ENCODE measurements around the gene CRYGS. TPM values are rescaled to one million over a fixed set of nuclear protein-coding genes. Genes with fewer than 3 reads are reported as not detected.
"Not testable (repeated sequence)": the region's sequence is repeated elsewhere in the genome, so short reads cannot be mapped to it uniquely, and the experiment has no call there.

The CRYGS gene
- total and polyA plus RNA-seq, 2 donors (not counting 1 experiment from before 2014, with no cell fraction given), result 3.6 to 10.9 TPM

DNA sequence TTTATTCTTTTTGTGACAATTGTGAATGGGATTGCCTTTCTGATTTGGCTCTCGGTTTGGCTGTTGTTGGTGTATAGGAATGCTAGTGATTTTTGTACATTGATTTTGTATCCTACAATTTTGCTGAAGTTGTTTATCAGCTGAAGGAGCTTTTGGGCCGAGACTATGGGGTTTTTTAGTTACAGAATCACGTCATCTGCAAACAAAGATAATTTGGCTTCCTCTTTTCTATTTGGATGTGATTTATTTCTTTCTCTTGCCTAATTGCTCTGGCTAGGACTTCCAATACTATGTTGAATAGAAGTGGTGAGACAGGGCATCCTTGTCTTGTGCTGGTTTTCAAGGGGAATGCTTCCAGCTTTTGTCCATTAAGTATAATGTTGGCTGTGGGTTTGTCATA, 44.2 kb downstream of the CRYGS start:
- H3K4me1 Mint-ChIP-seq; ATAC-seq (ENCODE audit: low read depth); POLR2A ChIA-PET; H3K9me3 Mint-ChIP-seq (ENCODE audit: insufficient read depth); H3K9me3 ChIP-seq (ENCODE audit: control extremely low read depth in 1 of 3, control insufficient read depth in 2 of 3, insufficient read depth in 1 of 3, low read length in 2 of 3); intact Hi-C loops (cut with micrococcal nuclease); H3K4me1 ChIP-seq (ENCODE audit: control insufficient read depth in 2 of 2, insufficient read depth in 2 of 2, low read length in 2 of 2); H3K79me2 ChIP-seq (ENCODE audit: control insufficient read depth, insufficient read depth, low read length); DNase-seq; H3K27ac Mint-ChIP-seq; H3K4me3 ChIP-seq (ENCODE audit: control extremely low read depth in 1 of 5, extremely low read depth in 1 of 5, insufficient read depth in 1 of 5, low read depth in 2 of 5, low read length in 4 of 5); H2AFZ ChIP-seq (ENCODE audit: insufficient read depth, low read depth, low read length, poor library complexity, severe bottlenecking); H3K27me3 Mint-ChIP-seq; H3K4me2 ChIP-seq (replicated peaks; ENCODE audit: low read depth, low read length, poor library complexity, severe bottlenecking); H3K9ac ChIP-seq (ENCODE audit: low read length); H3K4me3 Mint-ChIP-seq; H3K36me3 ChIP-seq (replicated peaks in 1 of 2; ENCODE audit: control extremely low read depth in 1 of 2, control insufficient read depth in 1 of 2, extremely low read depth in 1 of 2, insufficient read depth in 2 of 2, low read length in 1 of 2); H3K27me3 ChIP-seq (replicated peaks in 1 of 4; ENCODE audit: control extremely low read depth in 1 of 4, control insufficient read depth in 3 of 4, insufficient read depth in 4 of 4, low read length in 3 of 4); H3K27ac ChIP-seq (ENCODE audit: low read length in 2 of 2); H4K20me1 ChIP-seq (ENCODE audit: control insufficient read depth, insufficient read depth, low read length, poor library complexity, severe bottlenecking): not testable (repeated sequence)
- CTCF ChIA-PET, result interaction anchor here (0.7 kb wide), 1 partner anchor 87 kb away, joined by 3 read pairs; no protein-coding TSS in a partner anchor
- 100% methylated on average over 1 of the region's 3 CpGs for WGBS (ENCODE audit: insufficient coverage)

DNA sequence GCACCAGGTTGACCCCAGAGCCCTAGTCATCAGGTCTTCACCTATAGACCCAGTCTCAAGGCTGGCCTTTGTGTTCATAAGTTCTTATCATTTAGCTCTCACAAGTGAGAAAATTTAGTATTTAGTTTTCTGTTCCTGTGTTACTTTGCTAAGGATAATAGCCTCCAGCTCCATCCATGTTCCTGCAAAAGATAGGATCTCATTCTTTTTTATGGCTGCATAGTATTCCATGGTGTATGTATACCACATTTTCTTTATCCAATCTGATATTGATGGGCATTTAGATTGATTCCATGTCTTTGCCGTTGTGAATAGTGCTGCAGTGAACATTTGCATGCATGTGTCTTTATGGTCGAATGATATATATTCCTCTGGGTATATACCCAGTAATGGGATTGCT, 46.2 kb downstream of the CRYGS start:
- H3K4me2 ChIP-seq (replicated peaks; ENCODE audit: low read depth, low read length, poor library complexity, severe bottlenecking); H2AFZ ChIP-seq (ENCODE audit: insufficient read depth, low read depth, low read length, poor library complexity, severe bottlenecking); H3K4me1 Mint-ChIP-seq; CTCF ChIA-PET; H3K27me3 Mint-ChIP-seq; H3K27me3 ChIP-seq (replicated peaks in 1 of 4; ENCODE audit: control extremely low read depth in 1 of 4, control insufficient read depth in 3 of 4, insufficient read depth in 4 of 4, low read length in 3 of 4); H3K9me3 Mint-ChIP-seq (ENCODE audit: insufficient read depth); H3K4me3 ChIP-seq (ENCODE audit: control extremely low read depth in 1 of 5, extremely low read depth in 1 of 5, insufficient read depth in 1 of 5, low read depth in 2 of 5, low read length in 4 of 5); H3K4me3 Mint-ChIP-seq; DNase-seq; H3K9ac ChIP-seq (ENCODE audit: low read length); H3K9me3 ChIP-seq (ENCODE audit: control extremely low read depth in 1 of 3, control insufficient read depth in 2 of 3, insufficient read depth in 1 of 3, low read length in 2 of 3); H3K79me2 ChIP-seq (ENCODE audit: control insufficient read depth, insufficient read depth, low read length); H3K36me3 ChIP-seq (replicated peaks in 1 of 2; ENCODE audit: control extremely low read depth in 1 of 2, control insufficient read depth in 1 of 2, extremely low read depth in 1 of 2, insufficient read depth in 2 of 2, low read length in 1 of 2); H3K27ac ChIP-seq (ENCODE audit: low read length in 2 of 2); ATAC-seq (ENCODE audit: low read depth); H3K4me1 ChIP-seq (ENCODE audit: control insufficient read depth in 2 of 2, insufficient read depth in 2 of 2, low read length in 2 of 2); H3K27ac Mint-ChIP-seq; POLR2A ChIA-PET; H4K20me1 ChIP-seq (ENCODE audit: control insufficient read depth, insufficient read depth, low read length, poor library complexity, severe bottlenecking); intact Hi-C loops (cut with micrococcal nuclease): not testable (repeated sequence)
- whole genome bisulfite sequencing (ENCODE audit: insufficient coverage), result no CpG with 5 or more reads among the region's 2 CpGs

DNA sequence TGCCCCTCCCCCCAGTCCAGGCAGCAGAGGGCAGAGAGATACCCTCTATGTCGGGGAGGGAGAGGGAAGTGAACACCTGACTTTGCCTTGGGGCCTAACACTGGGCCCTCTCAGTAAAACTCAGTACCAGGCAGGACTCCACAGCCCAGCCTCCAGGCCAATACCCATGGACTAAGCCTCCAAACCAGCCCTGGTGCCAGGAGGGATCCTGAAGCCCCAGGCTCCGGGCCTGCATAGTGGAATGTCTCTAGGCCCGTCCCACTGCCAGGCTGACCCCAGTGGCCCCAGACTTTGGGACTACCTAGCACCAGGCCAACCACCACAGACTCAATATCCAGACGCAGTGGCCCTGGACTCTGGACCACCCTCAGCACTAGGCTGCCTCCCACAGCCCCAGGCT, 46.6 kb downstream of the CRYGS start:
- WGBS (ENCODE audit: insufficient coverage), result 93% methylated on average over 3 of the region's 4 CpGs
- Histone ChIP-seq H4K20me1 (ENCODE audit: control insufficient read depth, insufficient read depth, low read length, poor library complexity, severe bottlenecking) (no peaks in the 10 kb centered on the region), H3K36me3 (replicated peaks in 1 of 2; ENCODE audit: control extremely low read depth in 1 of 2, control insufficient read depth in 1 of 2, extremely low read depth in 1 of 2, insufficient read depth in 2 of 2, low read length in 1 of 2) (no peaks in the 10 kb centered on the region), H3K79me2 (ENCODE audit: control insufficient read depth, insufficient read depth, low read length) (no peaks in the 10 kb centered on the region), H3K4me3 (ENCODE audit: control extremely low read depth in 1 of 5, extremely low read depth in 1 of 5, insufficient read depth in 1 of 5, low read depth in 2 of 5, low read length in 4 of 5) (no peak overlapping the region), H3K9ac (ENCODE audit: low read length) (no peak overlapping the region), H3K4me1 (ENCODE audit: control insufficient read depth in 2 of 2, insufficient read depth in 2 of 2, low read length in 2 of 2) (no peaks in the 10 kb centered on the region), H3K27me3 (replicated peaks in 1 of 4; ENCODE audit: control extremely low read depth in 1 of 4, control insufficient read depth in 3 of 4, insufficient read depth in 4 of 4, low read length in 3 of 4) (no peaks in the 10 kb centered on the region), H2AFZ (ENCODE audit: insufficient read depth, low read depth, low read length, poor library complexity, severe bottlenecking) (no peak overlapping the region), H3K27ac (ENCODE audit: low read length in 2 of 2) (no peak overlapping the region), H3K9me3 (ENCODE audit: control extremely low read depth in 1 of 3, control insufficient read depth in 2 of 3, insufficient read depth in 1 of 3, low read length in 2 of 3) (peaks cover 0 to 6% (median 0%) of the 10 kb centered on the region in 3 donors), H3K4me2 (replicated peaks; ENCODE audit: low read depth, low read length, poor library complexity, severe bottlenecking) (no peak overlapping the region)
- CTCF ChIA-PET, result no interaction called here
- H3K27me3 Mint-ChIP-seq, result no peaks in the 10 kb centered on the region
- H3K9me3 Mint-ChIP-seq (ENCODE audit: insufficient read depth), result peaks cover 8% of the 10 kb centered on the region
- no peak for TF ChIP-seq EZH2 (IDR thresholded peaks at IDR 0.05; ENCODE audit: borderline replicate concordance, insufficient read depth, low read depth, low read length, poor library complexity, severe bottlenecking)
- TF ChIP-seq, protein P1, sequence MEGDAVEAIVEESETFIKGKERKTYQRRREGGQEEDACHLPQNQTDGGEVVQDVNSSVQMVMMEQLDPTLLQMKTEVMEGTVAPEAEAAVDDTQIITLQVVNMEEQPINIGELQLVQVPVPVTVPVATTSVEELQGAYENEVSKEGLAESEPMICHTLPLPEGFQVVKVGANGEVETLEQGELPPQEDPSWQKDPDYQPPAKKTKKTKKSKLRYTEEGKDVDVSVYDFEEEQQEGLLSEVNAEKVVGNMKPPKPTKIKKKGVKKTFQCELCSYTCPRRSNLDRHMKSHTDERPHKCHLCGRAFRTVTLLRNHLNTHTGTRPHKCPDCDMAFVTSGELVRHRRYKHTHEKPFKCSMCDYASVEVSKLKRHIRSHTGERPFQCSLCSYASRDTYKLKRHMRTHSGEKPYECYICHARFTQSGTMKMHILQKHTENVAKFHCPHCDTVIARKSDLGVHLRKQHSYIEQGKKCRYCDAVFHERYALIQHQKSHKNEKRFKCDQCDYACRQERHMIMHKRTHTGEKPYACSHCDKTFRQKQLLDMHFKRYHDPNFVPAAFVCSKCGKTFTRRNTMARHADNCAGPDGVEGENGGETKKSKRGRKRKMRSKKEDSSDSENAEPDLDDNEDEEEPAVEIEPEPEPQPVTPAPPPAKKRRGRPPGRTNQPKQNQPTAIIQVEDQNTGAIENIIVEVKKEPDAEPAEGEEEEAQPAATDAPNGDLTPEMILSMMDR (IDR thresholded peaks at IDR 0.05), result no peak
- no peak overlapping the region for H3K4me3 Mint-ChIP-seq
- DNase-seq (no peak), ATAC-seq (ENCODE audit: low read depth) (no peak)
- peaks cover 6% of the 10 kb centered on the region for H3K4me1 Mint-ChIP-seq
- H3K27ac Mint-ChIP-seq, result no peak overlapping the region
- intact Hi-C loops (cut with micrococcal nuclease), result no loop called here
- POLR2A ChIA-PET, result no interaction called here
